Neural crest cell (in vitro differentiated cells): Measurements from ENCODE around the gene MTMR6. TPM values are rescaled to one million over a fixed set of nuclear protein-coding genes. Genes with fewer than 3 reads are reported as not detected.

ENCODE experiments used
- DNase-seq: peaks from one replicate; pipeline ENCODE4 v3.0.0; 2021; ENCODE audit warnings: low read depth, mixed read lengths, low spot score
- H3K27ac Mint-ChIP-seq: one replicate; pipeline ENCODE4 v1.8.0; 2021; ENCODE audit warnings: mild to moderate bottlenecking, mixed read lengths; ENCODE audit not compliant: unreplicated experiment
- H3K27me3 Mint-ChIP-seq: 2 replicates; pipeline ENCODE4 v1.8.0; 2021; ENCODE audit warnings: low read depth, mild to moderate bottlenecking, mixed read lengths
- H3K36me3 Mint-ChIP-seq: 2 replicates; pipeline ENCODE4 v1.8.0; 2021; ENCODE audit warnings: low read depth, mild to moderate bottlenecking, mixed read lengths
- H3K4me1 Mint-ChIP-seq: 2 replicates; pipeline ENCODE4 v1.8.0; 2021; ENCODE audit warnings: mixed read lengths
- H3K4me3 Mint-ChIP-seq: one replicate; pipeline ENCODE4 v1.8.0; 2021; ENCODE audit warnings: mild to moderate bottlenecking, mixed read lengths
- H3K9me3 Mint-ChIP-seq: 2 replicates; pipeline ENCODE4 v1.8.0; 2021; ENCODE audit warnings: mixed read lengths
- total RNA-seq: library from RNA; stranded (reverse); gene quantifications from 2 replicates; pipeline ENCODE4 v1.2.1, GENCODE V29; 2021
- TF ChIP-seq, protein P1 (sequence below): fragments of 200-600 bp; sonication (generic); conservative IDR thresholded peaks from 2 replicates; pipeline ENCODE4 v1.5.0; 2021; ENCODE audit warnings: antibody characterized with exemption, mild to moderate bottlenecking

MTMR6 gene
- total RNA-seq, 1 donor from 2014 or later = 14.5 TPM

DNA sequence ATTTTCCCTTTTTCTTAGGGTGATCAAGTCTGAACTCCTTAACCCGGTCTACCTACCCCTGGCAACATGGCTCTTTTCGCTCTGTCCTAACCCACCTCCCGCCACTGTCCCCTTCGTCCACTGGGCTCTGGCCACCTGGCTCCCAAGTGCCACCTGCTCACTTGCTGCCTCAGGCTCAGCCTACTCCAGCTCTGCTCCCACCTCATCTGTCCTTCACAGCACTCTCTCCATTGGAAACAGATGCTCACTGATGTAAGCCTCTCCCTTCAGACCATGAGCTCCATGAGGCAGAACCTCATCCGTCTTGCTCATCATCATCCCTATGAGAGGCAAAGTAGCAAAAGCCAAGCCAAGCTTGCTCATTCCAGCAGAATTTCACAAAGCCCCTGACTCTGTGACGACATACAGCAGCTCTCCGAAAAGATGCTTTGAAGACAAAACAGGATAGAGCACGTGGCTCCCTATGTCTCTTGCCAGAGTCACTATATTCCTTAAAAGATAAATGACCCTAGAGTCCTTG lies 79.9 kb downstream of the MTMR6 start:
- H3K4me1 Mint-ChIP-seq = peaks cover 9% of the 10 kb centered on the region
- H3K9me3 Mint-ChIP-seq = no peaks in the 10 kb centered on the region
- no peaks in the 10 kb centered on the region for H3K27me3 Mint-ChIP-seq
- TF ChIP-seq, protein P1, sequence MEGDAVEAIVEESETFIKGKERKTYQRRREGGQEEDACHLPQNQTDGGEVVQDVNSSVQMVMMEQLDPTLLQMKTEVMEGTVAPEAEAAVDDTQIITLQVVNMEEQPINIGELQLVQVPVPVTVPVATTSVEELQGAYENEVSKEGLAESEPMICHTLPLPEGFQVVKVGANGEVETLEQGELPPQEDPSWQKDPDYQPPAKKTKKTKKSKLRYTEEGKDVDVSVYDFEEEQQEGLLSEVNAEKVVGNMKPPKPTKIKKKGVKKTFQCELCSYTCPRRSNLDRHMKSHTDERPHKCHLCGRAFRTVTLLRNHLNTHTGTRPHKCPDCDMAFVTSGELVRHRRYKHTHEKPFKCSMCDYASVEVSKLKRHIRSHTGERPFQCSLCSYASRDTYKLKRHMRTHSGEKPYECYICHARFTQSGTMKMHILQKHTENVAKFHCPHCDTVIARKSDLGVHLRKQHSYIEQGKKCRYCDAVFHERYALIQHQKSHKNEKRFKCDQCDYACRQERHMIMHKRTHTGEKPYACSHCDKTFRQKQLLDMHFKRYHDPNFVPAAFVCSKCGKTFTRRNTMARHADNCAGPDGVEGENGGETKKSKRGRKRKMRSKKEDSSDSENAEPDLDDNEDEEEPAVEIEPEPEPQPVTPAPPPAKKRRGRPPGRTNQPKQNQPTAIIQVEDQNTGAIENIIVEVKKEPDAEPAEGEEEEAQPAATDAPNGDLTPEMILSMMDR = no peak
- no peak for DNase-seq
- no peaks in the 10 kb centered on the region for H3K36me3 Mint-ChIP-seq
- no peak overlapping the region for H3K27ac Mint-ChIP-seq
- no peak overlapping the region for H3K4me3 Mint-ChIP-seq

- H3K36me3 Mint-ChIP-seq = peaks cover 2% of the 10 kb centered on the region
- no peak for DNase-seq
- no peak overlapping the region for H3K27ac Mint-ChIP-seq
- no peaks in the 10 kb centered on the region for H3K27me3 Mint-ChIP-seq
- H3K9me3 Mint-ChIP-seq = no peaks in the 10 kb centered on the region
- H3K4me3 Mint-ChIP-seq = no peak overlapping the region
- H3K4me1 Mint-ChIP-seq = peaks cover 9% of the 10 kb centered on the region
- TF ChIP-seq, protein P1 = no peak
Measured at GRCh38 chr13:25204863-25205262, 82.4 kb downstream of the MTMR6 start.

- TF ChIP-seq, protein P1 = no peak
- Mint-ChIP-seq H3K4me3 (no peak overlapping the region), H3K36me3 (peaks cover 2% of the 10 kb centered on the region), H3K9me3 (no peaks in the 10 kb centered on the region), H3K27ac (peak overlapping the region; percentile 87), H3K27me3 (no peaks in the 10 kb centered on the region), H3K4me1 (peaks cover 9% of the 10 kb centered on the region)
- DNase-seq = no peak
Measured at GRCh38 chr13:25203127-25203740, 84.1 kb downstream of the MTMR6 start.

- no peak for DNase-seq
- no peaks in the 10 kb centered on the region for H3K9me3 Mint-ChIP-seq
- TF ChIP-seq, protein P1 = no peak
- peaks cover 2% of the 10 kb centered on the region for H3K36me3 Mint-ChIP-seq
- H3K4me3 Mint-ChIP-seq = no peak overlapping the region
- no peaks in the 10 kb centered on the region for H3K27me3 Mint-ChIP-seq
- H3K27ac Mint-ChIP-seq = no peak overlapping the region
- peaks cover 9% of the 10 kb centered on the region for H3K4me1 Mint-ChIP-seq
Measured at GRCh38 chr13:25200783-25201182, 86.5 kb downstream of the MTMR6 start.

- TF ChIP-seq, protein P1 = no peak
- peaks cover 2% of the 10 kb centered on the region for H3K36me3 Mint-ChIP-seq
- peaks cover 6% of the 10 kb centered on the region for H3K4me1 Mint-ChIP-seq
- H3K27ac Mint-ChIP-seq = no peak overlapping the region
- no peak for DNase-seq
- H3K4me3 Mint-ChIP-seq = no peak overlapping the region
- H3K9me3 Mint-ChIP-seq = peaks cover 2% of the 10 kb centered on the region
- no peaks in the 10 kb centered on the region for H3K27me3 Mint-ChIP-seq
Measured at GRCh38 chr13:25198647-25199046, 88.6 kb downstream of the MTMR6 start.
